BE2C (cell line): ENCODE data around the gene HCN2.
A peak's percentile ranks its signal among the peaks of the same experiment; 100 is the strongest.

Experiments
- DNase-seq: peaks from one replicate; pipeline ENCODE4 v3.0.0-alpha.2; 2020
- H3K27me3 ChIP-seq: fragments of 250-450 bp; sonication (Bioruptor Pico); 2 replicates; pipeline ENCODE4 v1.5.1; 2020; ENCODE audit warnings: mild to moderate bottlenecking
- H3K36me3 ChIP-seq: fragments of 250-450 bp; sonication (Bioruptor Pico); 2 replicates; pipeline ENCODE4 v1.5.1; 2020; ENCODE audit warnings: mild to moderate bottlenecking
- H3K4me1 ChIP-seq: fragments of 250-450 bp; sonication (Bioruptor Pico); 2 replicates; pipeline ENCODE4 v1.5.1; 2020
- H3K4me3 ChIP-seq: 2 replicates; pipeline ENCODE4 v1.5.1; 2011; ENCODE audit warnings: low read depth, low read length
- H3K9me3 ChIP-seq: fragments of 250-450 bp; sonication (Bioruptor Pico); 2 replicates; pipeline ENCODE4 v1.5.1; 2020
- CTCF ChIP-seq: IDR thresholded peaks from 2 replicates; pipeline ENCODE4 v1.5.1; 2012; ENCODE audit warnings: mild to moderate bottlenecking, low read depth, low read length

Gene HCN2

GRCh38 chr19:656751-657559 lies 67.3 kb downstream of the HCN2 start:
- Histone ChIP-seq H3K4me3 (no peak overlapping the region), H3K27me3 (no peaks in the 10 kb centered on the region), H3K36me3 (peaks cover 53% of the 10 kb centered on the region), H3K4me1 (no peaks in the 10 kb centered on the region), H3K9me3 (no peaks in the 10 kb centered on the region)
- DNase-seq = no peak
- TF ChIP-seq CTCF = no peak

- no peak overlapping the region for H3K4me3 ChIP-seq
- TF ChIP-seq CTCF = no peak
- H3K4me1 ChIP-seq = no peaks in the 10 kb centered on the region
- H3K27me3 ChIP-seq = no peaks in the 10 kb centered on the region; the same call in 1 of the 2 replicates
- H3K9me3 ChIP-seq = no peaks in the 10 kb centered on the region
- peaks cover 53% of the 10 kb centered on the region for H3K36me3 ChIP-seq
- DNase-seq = no peak
Observed at GRCh38 chr19:657611-658010, 67.9 kb downstream of the HCN2 start.

- H3K9me3 ChIP-seq = no peaks in the 10 kb centered on the region
- no peak for DNase-seq
- peaks cover 49% of the 10 kb centered on the region for H3K36me3 ChIP-seq
- no peaks in the 10 kb centered on the region for H3K4me1 ChIP-seq
- no peak for TF ChIP-seq CTCF
- no peak overlapping the region for H3K4me3 ChIP-seq
- H3K27me3 ChIP-seq = no peaks in the 10 kb centered on the region; the same call in 1 of the 2 replicates
Observed at GRCh38 chr19:658059-658839, 68.6 kb downstream of the HCN2 start.

- peak; percentile 72 for DNase-seq
- H3K36me3 ChIP-seq = peaks cover 40% of the 10 kb centered on the region
- H3K27me3 ChIP-seq = no peaks in the 10 kb centered on the region; the same call in 1 of the 2 replicates
Observed at GRCh38 chr19:658916-659839, 69.5 kb downstream of the HCN2 start.

More at GRCh38 chr19:658916-659839, 69.5 kb downstream of the HCN2 start:
- H3K4me3 ChIP-seq = no peak overlapping the region
- H3K4me1 ChIP-seq = peaks cover 3% of the 10 kb centered on the region; the same call in 1 of the 2 replicates
- no peaks in the 10 kb centered on the region; the same call in 1 of the 2 replicates for H3K9me3 ChIP-seq
- TF ChIP-seq CTCF = no peak
